Measurements from ENCODE around the gene CIAO1.
A peak's percentile ranks its signal among the peaks of the same experiment; 100 is the strongest.
"Not testable (repeated sequence)": the region's sequence is repeated elsewhere in the genome, so short reads cannot be mapped to it uniquely, and the experiment has no call there.

Gene CIAO1

DNA sequence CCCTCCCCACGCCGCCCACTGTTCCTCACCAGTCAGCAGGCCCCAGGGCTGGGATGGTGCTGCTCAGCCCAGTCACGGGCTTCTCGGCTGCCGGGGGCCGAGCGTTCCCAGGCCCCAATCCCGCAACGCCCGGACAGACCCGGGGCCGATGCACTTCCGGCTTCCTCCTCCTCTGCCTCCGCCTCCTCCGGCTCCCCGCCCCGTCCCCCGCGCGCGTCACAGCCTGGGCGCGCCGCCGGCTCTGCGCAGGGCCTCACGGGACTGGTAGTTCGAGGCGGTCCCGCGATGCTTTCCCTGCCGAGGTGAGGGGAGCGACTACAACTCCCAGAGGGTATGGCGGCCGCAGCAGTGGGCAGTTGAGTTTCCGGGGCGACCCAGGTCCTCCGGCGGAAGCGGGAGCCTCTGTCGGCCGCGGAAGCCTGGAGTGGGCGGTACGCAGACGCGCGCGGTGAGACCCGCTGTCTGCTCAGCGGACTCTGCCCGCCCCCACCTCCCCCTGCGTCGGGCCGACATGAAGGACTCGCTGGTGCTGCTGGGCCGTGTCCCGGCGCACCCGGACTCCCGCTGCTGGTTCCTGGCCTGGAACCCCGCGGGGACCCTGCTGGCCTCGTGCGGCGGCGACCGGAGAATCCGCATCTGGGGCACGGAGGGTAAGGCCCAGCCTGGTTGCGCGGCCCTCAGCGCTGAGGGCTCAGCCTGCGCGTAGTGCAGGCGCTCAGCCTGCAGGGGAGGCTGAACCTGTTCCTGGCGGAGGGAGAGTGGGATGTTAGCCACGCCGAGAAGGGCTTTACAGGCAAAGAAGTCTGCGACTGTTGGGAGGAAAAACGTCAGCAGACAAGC, at the start of gene CIAO1, which contains the start of gene TMEM127:
Gene CIAO1, plus strand, starts transcription at position 386 of the 840 bp plus-strand sequence. Its CDS starts 126 bp downstream, at position 512.
Gene TMEM127, minus strand, starts transcription at position 158 of the 840 bp plus-strand sequence. CDS start 616 bp downstream, outside the sequence.
- DNase-seq (ENCODE audit: insufficient read length, low spot score) (peak; percentile 97), FAIRE-seq (peak; percentile 81)

GRCh38 chr2:96218508-96219131, 47.4 kb upstream of the CIAO1 start:
- DNase-seq (ENCODE audit: insufficient read length, low spot score) = no peak

DNA sequence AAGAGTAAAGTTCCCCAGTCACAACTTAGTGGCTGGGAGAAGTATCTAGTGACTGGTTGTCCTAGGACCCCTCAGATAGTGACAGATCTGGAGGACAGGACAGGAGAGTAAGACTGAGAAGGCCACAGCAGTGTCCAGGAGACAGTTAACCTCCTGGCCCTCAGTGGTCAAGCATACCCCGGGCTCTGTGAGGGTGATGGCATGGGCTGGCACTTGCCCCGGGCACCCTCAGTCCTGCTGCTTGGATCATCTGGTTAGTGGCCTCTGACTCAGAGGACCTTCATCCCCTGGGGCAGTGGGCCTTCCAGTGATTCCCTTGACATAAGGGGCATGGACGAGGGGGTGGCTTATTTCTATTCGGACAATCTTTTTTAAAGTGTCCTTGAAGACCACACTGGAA, 46.1 kb upstream of the CIAO1 start:
- not testable (repeated sequence) for DNase-seq (ENCODE audit: insufficient read length, low spot score); FAIRE-seq

More at GRCh38 chr2:96218508-96219131, 47.4 kb upstream of the CIAO1 start:
- no peak for FAIRE-seq

GRCh38 chr2:96221106-96221505, 44.9 kb upstream of the CIAO1 start:
- DNase-seq (ENCODE audit: insufficient read length, low spot score); FAIRE-seq: not testable (repeated sequence)

GRCh38 chr2:96225016-96225533, 41.0 kb upstream of the CIAO1 start:
- FAIRE-seq (peak; percentile 97), DNase-seq (ENCODE audit: insufficient read length, low spot score) (peak; percentile 25)

- no peak for FAIRE-seq
- DNase-seq (ENCODE audit: insufficient read length, low spot score) = no peak
Observed at GRCh38 chr2:96231316-96231715, 34.7 kb upstream of the CIAO1 start.

DNA sequence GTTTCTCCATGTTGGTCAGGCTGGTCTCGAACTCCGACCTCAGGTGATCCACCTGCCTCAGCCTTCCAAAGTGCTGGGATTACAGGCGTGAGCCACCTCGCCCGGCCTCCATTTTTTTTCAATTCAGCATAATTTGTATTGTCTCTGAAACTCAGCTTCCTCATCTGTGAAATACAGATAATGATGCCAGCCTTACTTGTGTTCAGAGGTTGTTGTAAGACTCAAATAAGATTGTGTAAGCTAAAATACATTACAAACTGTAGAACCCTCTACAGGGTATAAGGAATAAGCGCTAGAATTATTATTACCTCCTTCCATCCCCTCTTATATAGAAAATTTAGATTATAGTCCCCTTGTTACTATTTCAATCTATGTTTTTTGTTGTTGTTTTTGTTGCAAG, 32.6 kb upstream of the CIAO1 start:
- DNase-seq (ENCODE audit: insufficient read length, low spot score) (no peak), FAIRE-seq (no peak)

DNA sequence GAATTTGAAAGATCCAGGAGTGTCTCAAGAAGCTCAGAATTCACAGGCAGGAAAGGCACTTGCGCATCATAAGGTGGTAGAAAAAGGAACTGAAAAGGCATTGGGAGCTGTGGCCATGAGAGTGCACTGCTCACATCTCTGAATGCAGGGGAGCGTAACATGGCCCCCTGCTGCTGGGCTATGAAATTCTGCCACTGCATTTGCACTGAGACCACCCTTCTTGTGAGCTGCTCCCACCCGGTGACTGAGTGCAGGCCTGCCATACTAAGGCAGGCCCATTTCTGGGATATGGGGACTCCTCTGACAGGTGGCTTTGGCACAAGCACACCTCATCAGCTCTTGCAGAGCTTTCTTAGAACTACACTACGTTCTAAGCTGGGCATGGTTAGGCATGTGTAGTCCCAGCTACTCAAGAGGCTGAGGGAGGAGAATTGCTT, 32.1 kb upstream of the CIAO1 start:
- peak; percentile 88 for FAIRE-seq
- peak; percentile 53 for DNase-seq (ENCODE audit: insufficient read length, low spot score)

DNA sequence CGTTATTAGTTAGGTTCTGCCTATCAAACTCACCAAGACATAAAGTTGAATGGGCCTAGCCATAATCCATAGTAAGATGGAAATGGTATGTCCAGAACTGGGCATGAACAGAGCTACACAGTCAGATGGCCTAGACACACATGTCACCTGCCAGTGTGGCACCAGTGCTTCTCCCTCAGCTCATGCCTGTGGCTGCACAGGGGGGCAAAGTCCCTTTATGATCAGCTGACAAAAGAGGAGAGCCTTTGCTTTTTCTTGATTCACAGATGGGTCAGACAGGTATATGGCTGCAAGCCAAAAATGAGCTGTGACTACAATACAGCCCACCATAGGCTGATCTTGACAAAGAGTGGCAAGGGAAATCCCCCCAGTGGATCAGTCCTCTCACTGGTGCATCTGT, 29.1 kb upstream of the CIAO1 start:
- DNase-seq (ENCODE audit: insufficient read length, low spot score) (no peak), FAIRE-seq (no peak)

DNA sequence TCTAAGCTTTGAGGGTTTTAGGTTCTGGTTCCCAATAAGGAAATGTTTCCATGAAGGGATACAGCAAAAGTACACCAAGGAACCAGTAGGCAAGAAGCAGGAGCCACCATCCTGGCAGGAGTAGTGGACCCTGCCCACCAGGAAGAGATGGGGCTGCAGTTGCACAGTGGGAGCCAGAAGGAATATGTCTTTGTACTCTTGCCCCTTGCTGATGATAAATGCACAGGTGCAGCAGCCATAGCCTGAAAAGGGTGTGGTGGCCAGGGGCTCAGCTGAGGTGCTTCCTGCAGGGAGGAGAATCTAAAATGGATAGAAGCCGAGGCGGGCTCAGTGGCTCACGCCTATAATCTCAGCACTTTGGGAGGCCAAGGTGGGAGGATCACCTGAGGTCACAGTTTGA, 27.8 kb upstream of the CIAO1 start:
- FAIRE-seq (no peak), DNase-seq (ENCODE audit: insufficient read length, low spot score) (no peak)

DNA sequence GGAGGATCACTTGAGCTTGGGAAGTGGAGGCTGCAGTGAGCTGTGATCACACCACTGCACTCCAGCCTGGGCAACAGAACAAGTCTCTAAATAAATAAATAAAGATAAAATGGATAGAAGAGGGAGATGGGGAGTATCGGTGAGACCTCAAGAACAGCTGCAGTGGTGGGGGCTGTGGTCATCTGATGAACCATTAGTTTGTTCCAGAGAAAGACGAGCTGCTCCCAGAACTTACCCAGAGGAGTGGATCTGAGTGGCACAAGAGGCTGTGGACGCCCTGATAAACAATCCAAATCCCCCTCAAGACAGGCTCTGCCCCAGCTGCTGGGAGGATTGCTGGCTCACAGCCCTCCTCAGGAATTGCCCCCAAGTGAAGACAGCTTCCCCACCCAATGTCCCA, 26.9 kb upstream of the CIAO1 start:
- FAIRE-seq (no peak), DNase-seq (ENCODE audit: insufficient read length, low spot score) (no peak)

DNA sequence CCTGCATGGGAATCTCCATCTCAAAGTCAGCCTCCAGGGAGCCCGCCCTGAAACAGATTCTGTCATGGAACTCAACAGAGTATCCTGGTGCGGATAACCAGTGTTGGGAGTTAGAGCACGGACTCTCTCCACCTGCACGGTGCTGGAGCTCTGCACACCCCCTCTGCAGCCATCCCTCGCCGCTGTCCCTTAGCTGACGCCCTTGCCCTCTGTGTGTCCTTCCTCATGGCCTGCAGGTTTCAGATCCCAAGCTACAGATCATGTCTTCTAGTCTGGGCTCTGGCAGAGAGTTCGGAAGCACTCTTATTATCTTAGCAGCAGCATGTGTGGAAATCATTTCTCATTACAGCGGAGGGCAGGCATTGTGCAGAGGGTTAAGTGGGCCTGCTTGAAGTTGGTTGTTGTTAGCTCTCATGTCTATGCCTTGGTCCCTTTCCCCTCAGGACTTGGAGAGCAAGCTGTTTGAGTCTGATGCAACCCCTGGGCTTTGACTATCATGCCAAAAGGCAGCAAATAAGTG, 26.2 kb upstream of the CIAO1 start:
- DNase-seq (ENCODE audit: insufficient read length, low spot score) (no peak), FAIRE-seq (no peak)

- no peak for FAIRE-seq
Observed at GRCh38 chr2:96240341-96241038, 25.5 kb upstream of the CIAO1 start.

GRCh38 chr2:96241227-96241626, 24.8 kb upstream of the CIAO1 start:
- DNase-seq (ENCODE audit: insufficient read length, low spot score) = no peak
- no peak for FAIRE-seq

More at GRCh38 chr2:96240341-96241038, 25.5 kb upstream of the CIAO1 start:
- DNase-seq (ENCODE audit: insufficient read length, low spot score) = no peak

DNA sequence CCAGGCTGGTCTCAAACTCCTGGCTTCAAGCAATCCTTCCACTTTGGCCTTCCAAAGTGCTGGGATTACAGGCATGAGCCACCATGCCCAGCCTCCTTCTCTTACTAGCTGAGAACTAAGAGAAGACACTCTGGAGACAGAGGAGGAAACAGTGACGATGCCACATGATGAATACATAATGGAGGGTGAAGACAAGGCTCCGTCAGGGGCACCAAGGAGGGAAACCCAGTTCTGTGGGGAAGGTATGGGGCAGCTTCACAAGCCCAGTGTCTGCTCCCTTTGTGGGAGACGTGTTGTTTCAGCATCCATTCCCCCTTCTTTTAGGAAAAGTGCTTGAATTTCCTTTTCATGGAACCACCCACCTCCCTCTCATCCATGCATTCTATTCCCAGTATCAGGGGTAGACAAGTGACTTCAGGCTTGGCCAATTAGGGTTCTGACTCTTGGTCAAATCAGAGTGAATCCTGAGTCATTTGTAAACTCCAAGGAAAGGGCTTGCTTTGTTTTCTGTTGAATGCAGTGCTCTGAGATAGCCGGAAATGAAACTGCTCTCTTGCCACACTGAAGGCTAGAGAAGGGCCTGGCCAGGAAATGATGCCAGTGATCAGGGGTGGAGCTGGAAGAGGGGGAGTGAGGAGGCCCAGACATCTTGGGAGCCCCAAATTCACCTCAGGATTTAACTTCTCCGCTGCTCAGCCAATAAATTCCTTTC, 24.0 kb upstream of the CIAO1 start:
- FAIRE-seq = peak; percentile 96

DNA sequence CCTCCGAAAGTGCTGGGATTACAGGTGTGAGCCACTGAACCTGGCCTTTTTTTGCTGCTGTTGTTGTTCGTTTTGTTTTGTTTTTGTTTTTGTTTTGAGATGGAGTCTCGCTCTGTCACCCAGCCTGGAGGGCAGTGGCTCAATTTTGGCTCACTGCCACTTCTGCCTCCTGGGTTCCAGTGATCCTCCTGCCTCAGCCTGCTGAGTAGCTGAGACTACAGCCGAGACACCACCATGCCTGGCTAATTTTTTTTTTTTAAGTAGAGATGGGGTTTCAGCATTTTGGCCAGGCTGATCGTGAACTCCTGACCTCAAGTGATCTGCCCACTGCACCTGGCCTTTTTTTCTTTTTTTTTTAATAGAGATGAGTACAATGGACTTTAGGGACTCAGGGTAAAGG, 22.2 kb upstream of the CIAO1 start:
- FAIRE-seq = no peak
- DNase-seq (ENCODE audit: insufficient read length, low spot score) = no peak

More for the DNA sequence above, 24.0 kb upstream of the CIAO1 start:
- no peak for DNase-seq (ENCODE audit: insufficient read length, low spot score)

DNA sequence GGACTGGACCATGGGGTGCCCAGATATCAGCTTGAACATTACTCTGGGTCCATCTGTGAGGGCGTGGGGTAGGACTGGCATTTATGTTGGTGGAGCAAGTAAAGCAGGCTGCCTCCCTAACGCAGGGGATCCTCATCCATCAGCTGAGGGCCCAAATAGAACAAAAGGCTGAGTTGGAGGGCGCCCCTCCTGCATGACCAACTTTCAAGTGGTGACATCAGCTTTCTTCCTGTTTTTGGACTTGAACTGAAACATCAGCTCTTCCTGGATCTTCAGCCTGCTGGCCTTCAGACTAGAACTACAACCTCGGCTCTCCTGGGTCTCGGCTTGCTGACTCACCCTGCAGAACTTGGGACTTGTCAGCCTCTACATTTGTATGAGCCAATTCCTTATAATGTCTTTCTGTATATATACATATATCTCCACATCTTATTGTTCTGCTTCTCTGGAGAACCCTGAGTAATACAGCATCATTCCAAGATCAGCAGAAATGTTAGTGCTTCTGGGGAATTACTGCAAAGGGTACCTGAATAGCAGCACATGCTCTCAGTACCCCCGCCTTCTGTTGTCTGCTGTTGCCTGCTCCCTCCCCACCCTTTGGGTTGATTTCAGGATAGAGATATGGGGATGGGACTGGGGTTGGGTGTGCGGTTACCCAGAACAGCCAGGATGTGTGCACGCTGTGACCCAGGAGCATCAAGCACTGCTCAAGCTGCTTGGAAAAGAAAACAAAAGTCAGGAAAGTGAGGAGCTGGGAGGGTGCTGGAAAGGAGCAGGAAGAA, 20.2 kb upstream of the CIAO1 start:
- FAIRE-seq (peak; percentile 54), DNase-seq (ENCODE audit: insufficient read length, low spot score) (no peak)

- no peak for FAIRE-seq
- DNase-seq (ENCODE audit: insufficient read length, low spot score) = no peak
Observed at GRCh38 chr2:96247009-96247408, 19.0 kb upstream of the CIAO1 start.

- DNase-seq (ENCODE audit: insufficient read length, low spot score) = no peak
- no peak for FAIRE-seq
Observed at GRCh38 chr2:96247896-96248295, 18.1 kb upstream of the CIAO1 start.
